H1 (cell line): ENCODE measurements around the gene DOCK11. TPM values are rescaled to one million over a fixed set of nuclear protein-coding genes. Genes with fewer than 3 reads are reported as not detected.

Experiments used
- RXRA ChIP-seq: IDR thresholded peaks from 2 replicates; pipeline ENCODE4 v1.6.1; 2011; ENCODE audit warnings: low read depth, mild to moderate bottlenecking, low read length, moderate library complexity; ENCODE audit not compliant: insufficient read depth
- USF2 ChIP-seq: IDR thresholded peaks from 2 replicates; pipeline ENCODE4 v1.6.1; 2011; ENCODE audit warnings: low read length, improper control_type of control experiment
- polyA plus RNA-seq, 7 experiments: library from polyadenylated mRNA; depleted of rRNA in 3 of 7; stranded (reverse) in 5 of 7; unstranded in 2 of 7; fragments of >200 nt in 5 of 7; fragments of 200-250 nt in 2 of 7; gene quantifications; 1 replicate in 5 of 7; 2 replicates in 1 of 7; 4 replicates in 1 of 7; pipeline versions ENCODE4 v1.2.1 to v1.2.3, GENCODE V29; 2011 to 2013; ENCODE audit warnings: missing spikeins in 2 of 7, mixed read lengths in 2 of 7
- total RNA-seq: library from RNA; stranded (reverse); fragmentation: NEBNext Ultra II Directional; extraction: Animal tissue kit (Norgen Biotek cat#: 25700); gene quantifications from 2 replicates; pipeline ENCODE4 v1.2.1, GENCODE V29; 2021

Gene DOCK11
- total and polyA plus RNA-seq, 2 of the 8 experiments (the other 6 are each of a cell fraction or from before 2014, with no cell fraction given) = 4.9 to 12.0 TPM

GRCh38 chrX:118526149-118526548 lies 30.5 kb downstream of the DOCK11 start (continued):
- no peak for TF ChIP-seq USF2
- no peak for TF ChIP-seq RXRA
